ENCODE results near the gene SLAMF7.

- TF ChIP-seq CTCF (IDR thresholded peaks at IDR 0.05) (no peak), POLR2A (IDR thresholded peaks at IDR 0.05) (no peak)
Observed at GRCh38 chr1:160789051-160789701, 50.1 kb downstream of the SLAMF7 start.
